Panc1 (cell line): ENCODE data around the gene MYH10.

Source experiments
- POLR2AphosphoS5 ChIP-seq: IDR thresholded peaks from 2 replicates; pipeline ENCODE4 v1.6.1; 2012; ENCODE audit warnings: mild to moderate bottlenecking, low read depth, low read length, moderate library complexity
- TCF7L2 ChIP-seq: IDR thresholded peaks from 2 replicates; pipeline ENCODE4 v1.6.1; 2011; ENCODE audit warnings: mild to moderate bottlenecking, low read depth, low read length, inconsistent platforms
- TF ChIP-seq, protein P1 (sequence below): fragments of 450-650 bp; IDR thresholded peaks from 2 replicates; pipeline ENCODE4 v1.5.1; 2017; ENCODE audit warnings: mild to moderate bottlenecking
- TF ChIP-seq, protein P2 (sequence below), 2 experiments: IDR thresholded peaks; 2 replicates each; pipeline ENCODE4 v1.6.1; 2011 to 2012; ENCODE audit warnings: low read depth in 2 of 2, control low read depth in 1 of 2, low read length in 1 of 2, mild to moderate bottlenecking in 1 of 2, moderate library complexity in 1 of 2; ENCODE audit not compliant: insufficient read depth in 1 of 2

DNA sequence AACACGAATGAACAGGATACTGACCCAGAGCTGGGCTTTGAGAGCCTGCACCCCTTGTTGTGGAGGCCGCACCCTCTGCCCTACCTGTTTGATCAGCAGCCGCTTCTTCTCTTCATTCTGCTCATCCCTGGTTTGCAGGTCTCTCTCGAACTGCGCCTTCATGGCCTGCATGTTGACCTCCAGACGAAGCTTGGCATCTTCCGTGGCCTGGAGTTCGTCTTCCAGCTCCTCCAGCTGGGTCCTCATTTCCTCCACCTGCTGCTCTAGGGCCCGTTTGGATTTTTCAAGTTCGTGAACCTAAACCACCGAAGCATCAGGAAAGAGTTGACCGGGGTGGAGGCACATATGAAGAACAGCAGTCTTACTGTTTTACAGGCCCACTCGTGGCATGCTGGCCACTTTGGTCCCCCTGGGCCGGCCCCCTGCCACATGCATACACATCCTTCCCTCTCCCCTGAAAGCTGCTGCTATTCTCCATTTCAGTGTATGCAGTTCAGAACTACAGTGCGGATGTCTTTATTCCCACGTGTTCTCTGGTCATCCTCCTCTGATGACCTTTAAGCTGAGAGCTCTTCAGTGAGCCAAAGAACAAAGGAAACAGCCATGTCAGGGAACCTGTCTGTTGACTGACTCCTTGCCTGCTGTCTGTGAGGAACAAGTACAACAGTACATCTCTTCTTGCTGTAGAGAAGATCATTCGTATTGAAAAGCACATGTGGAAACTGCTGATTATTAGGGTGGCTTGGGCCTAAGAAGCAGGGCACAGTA is 140.1 kb downstream of the MYH10 start:
- TF ChIP-seq, protein P1, sequence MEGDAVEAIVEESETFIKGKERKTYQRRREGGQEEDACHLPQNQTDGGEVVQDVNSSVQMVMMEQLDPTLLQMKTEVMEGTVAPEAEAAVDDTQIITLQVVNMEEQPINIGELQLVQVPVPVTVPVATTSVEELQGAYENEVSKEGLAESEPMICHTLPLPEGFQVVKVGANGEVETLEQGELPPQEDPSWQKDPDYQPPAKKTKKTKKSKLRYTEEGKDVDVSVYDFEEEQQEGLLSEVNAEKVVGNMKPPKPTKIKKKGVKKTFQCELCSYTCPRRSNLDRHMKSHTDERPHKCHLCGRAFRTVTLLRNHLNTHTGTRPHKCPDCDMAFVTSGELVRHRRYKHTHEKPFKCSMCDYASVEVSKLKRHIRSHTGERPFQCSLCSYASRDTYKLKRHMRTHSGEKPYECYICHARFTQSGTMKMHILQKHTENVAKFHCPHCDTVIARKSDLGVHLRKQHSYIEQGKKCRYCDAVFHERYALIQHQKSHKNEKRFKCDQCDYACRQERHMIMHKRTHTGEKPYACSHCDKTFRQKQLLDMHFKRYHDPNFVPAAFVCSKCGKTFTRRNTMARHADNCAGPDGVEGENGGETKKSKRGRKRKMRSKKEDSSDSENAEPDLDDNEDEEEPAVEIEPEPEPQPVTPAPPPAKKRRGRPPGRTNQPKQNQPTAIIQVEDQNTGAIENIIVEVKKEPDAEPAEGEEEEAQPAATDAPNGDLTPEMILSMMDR: no peak
- TF ChIP-seq POLR2AphosphoS5: no peak
- TF ChIP-seq TCF7L2: no peak
- TF ChIP-seq, protein P2, sequence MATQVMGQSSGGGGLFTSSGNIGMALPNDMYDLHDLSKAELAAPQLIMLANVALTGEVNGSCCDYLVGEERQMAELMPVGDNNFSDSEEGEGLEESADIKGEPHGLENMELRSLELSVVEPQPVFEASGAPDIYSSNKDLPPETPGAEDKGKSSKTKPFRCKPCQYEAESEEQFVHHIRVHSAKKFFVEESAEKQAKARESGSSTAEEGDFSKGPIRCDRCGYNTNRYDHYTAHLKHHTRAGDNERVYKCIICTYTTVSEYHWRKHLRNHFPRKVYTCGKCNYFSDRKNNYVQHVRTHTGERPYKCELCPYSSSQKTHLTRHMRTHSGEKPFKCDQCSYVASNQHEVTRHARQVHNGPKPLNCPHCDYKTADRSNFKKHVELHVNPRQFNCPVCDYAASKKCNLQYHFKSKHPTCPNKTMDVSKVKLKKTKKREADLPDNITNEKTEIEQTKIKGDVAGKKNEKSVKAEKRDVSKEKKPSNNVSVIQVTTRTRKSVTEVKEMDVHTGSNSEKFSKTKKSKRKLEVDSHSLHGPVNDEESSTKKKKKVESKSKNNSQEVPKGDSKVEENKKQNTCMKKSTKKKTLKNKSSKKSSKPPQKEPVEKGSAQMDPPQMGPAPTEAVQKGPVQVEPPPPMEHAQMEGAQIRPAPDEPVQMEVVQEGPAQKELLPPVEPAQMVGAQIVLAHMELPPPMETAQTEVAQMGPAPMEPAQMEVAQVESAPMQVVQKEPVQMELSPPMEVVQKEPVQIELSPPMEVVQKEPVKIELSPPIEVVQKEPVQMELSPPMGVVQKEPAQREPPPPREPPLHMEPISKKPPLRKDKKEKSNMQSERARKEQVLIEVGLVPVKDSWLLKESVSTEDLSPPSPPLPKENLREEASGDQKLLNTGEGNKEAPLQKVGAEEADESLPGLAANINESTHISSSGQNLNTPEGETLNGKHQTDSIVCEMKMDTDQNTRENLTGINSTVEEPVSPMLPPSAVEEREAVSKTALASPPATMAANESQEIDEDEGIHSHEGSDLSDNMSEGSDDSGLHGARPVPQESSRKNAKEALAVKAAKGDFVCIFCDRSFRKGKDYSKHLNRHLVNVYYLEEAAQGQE (IDR thresholded peaks at IDR 0.05; ENCODE audit: insufficient read depth in 1 of 2, low read depth in 2 of 2, low read length in 1 of 2): no peak
